PC-3 (cell line): Measurements from ENCODE around the gene ZP1. TPM values are rescaled to one million over a fixed set of nuclear protein-coding genes. Genes with fewer than 3 reads are reported as not detected.

Experiments
- ATAC-seq: fragments of 200-7000 bp; cut with Tn5 transposase; 2 replicates; pipeline ENCODE4 v1.9.1; 2020; ENCODE audit warnings: mild to moderate bottlenecking, moderate library complexity
- BruUV-seq: library from RNA; stranded (reverse); fragments of 400-500 nt; replicated peaks from 2 replicates; lab custom pipeline; 2021; lab: Mats Ljungman, UMichigan
- CTCF ChIA-PET: fragments of 300-600 bp; sonication (Branson Sonifier 250); formaldehyde crosslinking; loops from one replicate; lab custom pipeline; 2022; ENCODE audit warnings: antibody characterized with exemption; lab: Charles Lee
- POLR2A ChIA-PET: fragments of 300-600 bp; sonication (Branson Sonifier 250); formaldehyde crosslinking; loops from one replicate; lab custom pipeline; 2022; ENCODE audit warnings: antibody characterized with exemption; ENCODE audit not compliant: unreplicated experiment; lab: Charles Lee
- DNase-seq: peaks from one replicate; pipeline ENCODE4 v3.0.0-alpha.2; 2015
- H2AFZ ChIP-seq: fragments of 300-600 bp; sonication (generic); 2 replicates; pipeline ENCODE4 v1.6.0; 2016; ENCODE audit warnings: antibody characterized with exemption, low read length
- H3F3A ChIP-seq: fragments of 300-600 bp; sonication (generic); one replicate; pipeline ENCODE4 v1.6.0; 2017; ENCODE audit warnings: antibody characterized with exemption, low read length, control low read depth, mild to moderate bottlenecking; ENCODE audit not compliant: unreplicated experiment
- H3K27ac ChIP-seq: fragments of 300-600 bp; sonication (generic); 2 replicates; pipeline ENCODE4 v1.5.1; 2016; ENCODE audit warnings: mild to moderate bottlenecking, low read length
- H3K27me3 ChIP-seq: fragments of 300-600 bp; sonication (generic); 2 replicates; pipeline ENCODE4 v1.6.1; 2016; ENCODE audit warnings: low read length, mixed read lengths
- H3K36me3 ChIP-seq: fragments of 300-600 bp; sonication (generic); 2 replicates; pipeline ENCODE4 v1.6.1; 2016; ENCODE audit warnings: low read depth, mixed run types, low read length, mixed read lengths
- H3K4me1 ChIP-seq: fragments of 300-600 bp; sonication (generic); 2 replicates; pipeline ENCODE4 v1.5.1; 2016; ENCODE audit warnings: low read length; ENCODE audit not compliant: insufficient read depth
- H3K4me2 ChIP-seq: fragments of 300-600 bp; sonication (generic); 2 replicates; pipeline ENCODE4 v1.6.0; 2016; ENCODE audit warnings: low read length
- H3K4me3 ChIP-seq: fragments of 300-600 bp; sonication (generic); 2 replicates; pipeline ENCODE4 v1.5.1; 2016; ENCODE audit warnings: mild to moderate bottlenecking, low read length, mixed read lengths
- H3K79me2 ChIP-seq: fragments of 300-600 bp; sonication (generic); 2 replicates; pipeline ENCODE4 v1.6.1; 2017; ENCODE audit warnings: low read length, mixed read lengths
- H3K9ac ChIP-seq: fragments of 300-600 bp; sonication (generic); 2 replicates; pipeline ENCODE4 v1.6.0; 2016; ENCODE audit warnings: mild to moderate bottlenecking, low read length
- H3K9me2 ChIP-seq: fragments of 300-600 bp; sonication (generic); replicated peaks from 2 replicates; pipeline ENCODE4 v1.6.1; 2016; ENCODE audit warnings: mixed run types, low read length, mixed read lengths
- H3K9me3 ChIP-seq: fragments of 300-600 bp; sonication (generic); 2 replicates; pipeline ENCODE4 v1.6.1; 2016; ENCODE audit warnings: low read length, mixed read lengths
- H4K20me1 ChIP-seq: fragments of 300-600 bp; sonication (generic); 2 replicates; pipeline ENCODE4 v1.6.1; 2016; ENCODE audit warnings: low read length, mixed read lengths
- CTCF ChIP-seq: fragments of 300-600 bp; sonication (generic); conservative IDR thresholded peaks from 2 replicates; pipeline ENCODE4 v1.5.1; 2017; ENCODE audit warnings: antibody characterized with exemption, low read depth, mild to moderate bottlenecking, low read length
- EZH2 ChIP-seq: fragments of 300-600 bp; sonication (generic); IDR thresholded peaks from one replicate; pipeline ENCODE4 v1.6.1; 2017; ENCODE audit warnings: antibody characterized with exemption, mild to moderate bottlenecking, low read length; ENCODE audit not compliant: unreplicated experiment
- EZH2phosphoT487 ChIP-seq: fragments of 300-600 bp; sonication (generic); IDR thresholded peaks from 2 replicates; pipeline ENCODE4 v1.6.1; 2018; ENCODE audit warnings: mild to moderate bottlenecking, antibody characterized with exemption, low read length, borderline replicate concordance
- intact Hi-C: fragments of 100-400 bp; cut with micrococcal nuclease; formaldehyde crosslinking; loops from 2 replicates; pipeline ENCODE4 v1.9.0; 2023
- total RNA-seq: library from RNA; depleted of rRNA; stranded (reverse); fragments of >200 nt; gene quantifications from 2 replicates; pipeline ENCODE4 v1.2.3, GENCODE V29; 2014

The ZP1 gene
- total RNA-seq, 1 experiment from 2014 or later, result not detected

GRCh38 chr11:60840470-60841430 is 26.6 kb upstream of the ZP1 start:
- ChIA-PET POLR2A (interaction anchor here (0.6 kb wide), 1 partner anchor 1055 kb away, joined by 12 read pairs; no protein-coding TSS in a partner anchor), CTCF (no interaction called here)
- Histone ChIP-seq H4K20me1 (peaks cover 15% of the 10 kb centered on the region), H3K36me3 (no peaks in the 10 kb centered on the region), H3K9me3 (no peaks in the 10 kb centered on the region), H3K9ac (no peak overlapping the region), H3K9me2 (no peaks in the 10 kb centered on the region), H3F3A (no peaks in the 10 kb centered on the region), H3K4me2 (no peak overlapping the region), H3K79me2 (peaks cover 39% of the 10 kb centered on the region), H3K4me3 (no peak overlapping the region), H2AFZ (no peak overlapping the region), H3K27ac (no peak overlapping the region), H3K27me3 (no peaks in the 10 kb centered on the region), H3K4me1 (peaks cover 35% of the 10 kb centered on the region)
- intact Hi-C loops, result no loop called here
- DNase-seq, result peak; percentile 21
- BruUV-seq, result no TSS peak
- no peak for TF ChIP-seq EZH2phosphoT487
- TF ChIP-seq CTCF, result no peak
- no peak for TF ChIP-seq EZH2
- no peak for ATAC-seq

- Histone ChIP-seq H2AFZ (peak within 1 kb of the TSS; percentile 70), H3K4me2 (peak within 1 kb of the TSS; percentile 92), H3K9me2 (no peaks in the 10 kb centered on the region), H3K4me1 (peaks cover 31% of the 10 kb centered on the region), H4K20me1 (peaks cover 15% of the 10 kb centered on the region), H3K79me2 (peaks cover 51% of the 10 kb centered on the region), H3K27me3 (no peaks in the 10 kb centered on the region), H3K4me3 (peak within 1 kb of the TSS; percentile 92), H3K27ac (peak within 1 kb of the TSS; percentile 59), H3K36me3 (no peaks in the 10 kb centered on the region), H3K9ac (peak within 1 kb of the TSS; percentile 98), H3F3A (no peaks in the 10 kb centered on the region), H3K9me3 (no peaks in the 10 kb centered on the region)
- ATAC-seq, result peak; percentile 73
- ChIA-PET CTCF (interaction anchor here (1.4 to 2.1 kb wide), 2 partner anchors 46 to 57 kb away, joined by 4 to 10 read pairs; no protein-coding TSS in a partner anchor), POLR2A (no interaction called here)
- DNase-seq, result peak; percentile 98
- no peak for TF ChIP-seq CTCF
- no peak for TF ChIP-seq EZH2
- TF ChIP-seq EZH2phosphoT487, result no peak
- TSS peak; percentile 70 for BruUV-seq
- intact Hi-C loops, result no loop called here
These were observed 25.3 kb upstream of the ZP1 start, which contains the start of gene CCDC86 for GRCh38 chr11:60841797-60842667. Gene CCDC86 (plus strand): TSS chr11:60842113. CDS start chr11:60842125, 12 bp downstream.
